ENCODE results near the gene STH.

GRCh38 chr17:45987706-45988105 lies 11.3 kb upstream of the STH start:
- TF ChIP-seq ARNTL (CRISPR knock-in tag; IDR thresholded peaks at IDR 0.05; ENCODE audit: borderline replicate concordance, low read depth) (no peak), ZNF70 (CRISPR knock-in tag; IDR thresholded peaks at IDR 0.05) (no peak), BACH2 (CRISPR knock-in tag; IDR thresholded peaks at IDR 0.05; ENCODE audit: borderline replicate concordance) (no peak), ZFP30 (CRISPR knock-in tag; IDR thresholded peaks at IDR 0.05) (no peak), CSDC2 (CRISPR knock-in tag; IDR thresholded peaks at IDR 0.05) (no peak), ZNF565 (CRISPR knock-in tag; conservative IDR thresholded peaks at IDR 0.05; ENCODE audit: low read depth) (no peak), PATZ1 (CRISPR knock-in tag; IDR thresholded peaks at IDR 0.05; ENCODE audit: borderline replicate concordance) (no peak), POU6F1 (CRISPR knock-in tag; IDR thresholded peaks at IDR 0.05; ENCODE audit: borderline replicate concordance, low read depth) (no peak), TCF4 (CRISPR knock-in tag; IDR thresholded peaks at IDR 0.05; ENCODE audit: borderline replicate concordance) (no peak), SNAI2 (CRISPR knock-in tag; IDR thresholded peaks at IDR 0.05) (no peak), OSR1 (CRISPR knock-in tag; IDR thresholded peaks at IDR 0.05) (no peak)
